Fibroblast of lung (primary cell): ENCODE results near the gene KREMEN1.

Experiments used
- CTCF ChIP-seq, 2 donors: IDR thresholded peaks in 1 of 2; conservative IDR thresholded peaks in 1 of 2; 1 replicate in 1 of 2; 2 replicates in 1 of 2; pipeline ENCODE4 v1.5.1; 2011 to 2012; ENCODE audit warnings: low read length in 2 of 2, control low read depth in 1 of 2, inconsistent platforms in 1 of 2, low read depth in 1 of 2, mild to moderate bottlenecking in 1 of 2
- EZH2 ChIP-seq: IDR thresholded peaks from 2 replicates; pipeline ENCODE4 v1.5.1; 2012; ENCODE audit warnings: low read length, control low read depth, mild to moderate bottlenecking; ENCODE audit errors: missing control alignments

- TF ChIP-seq CTCF (conservative IDR thresholded peaks at IDR 0.05 in 1 of 2, IDR thresholded peaks at IDR 0.05 in 1 of 2; ENCODE audit: low read depth in 1 of 2, low read length in 2 of 2), result no peak
- no peak for TF ChIP-seq EZH2
Measured at GRCh38 chr22:29110946-29111345, 38.1 kb downstream of the KREMEN1 start.
